OCI-LY7 (cell line): ENCODE data around the gene LONP1. TPM values are rescaled to one million over a fixed set of nuclear protein-coding genes. Genes with fewer than 3 reads are reported as not detected.

Experiments used
- BruUV-seq: library from RNA; stranded (reverse); fragments of 400-500 nt; replicated peaks from 2 replicates; lab custom pipeline; 2021; lab: Mats Ljungman, UMichigan
- CTCF ChIA-PET: fragments of 300-600 bp; sonication (Branson Sonifier 250); formaldehyde crosslinking; loops from one replicate; lab custom pipeline; 2022; ENCODE audit warnings: antibody characterized with exemption; ENCODE audit not compliant: unreplicated experiment; lab: Charles Lee
- POLR2A ChIA-PET: fragments of 300-600 bp; sonication (Branson Sonifier 250); formaldehyde crosslinking; loops from one replicate; lab custom pipeline; 2022; ENCODE audit warnings: antibody characterized with exemption; lab: Charles Lee
- DNase-seq: peaks from one replicate; pipeline ENCODE4 v3.0.0-alpha.2; 2015; ENCODE audit warnings: low spot score
- H2AFZ ChIP-seq: fragments of 200-600 bp; sonication (generic), shearing (Covaris generic); 2 replicates; pipeline ENCODE4 v1.6.1; 2014; ENCODE audit warnings: mild to moderate bottlenecking, antibody characterized with exemption, low read length, moderate library complexity
- H3K27ac ChIP-seq: fragments of 200-600 bp; sonication (generic); 2 replicates; pipeline ENCODE4 v1.5.1; 2014; ENCODE audit warnings: mixed run types, low read depth, mild to moderate bottlenecking, moderate library complexity, low read length, inconsistent platforms; ENCODE audit not compliant: poor library complexity, severe bottlenecking
- H3K36me3 ChIP-seq: fragments of 200-600 bp; sonication (generic); 2 replicates; pipeline ENCODE4 v1.6.1; 2014; ENCODE audit warnings: mild to moderate bottlenecking, antibody characterized with exemption, low read length, moderate library complexity, mixed read lengths; ENCODE audit not compliant: insufficient read depth
- H3K4me1 ChIP-seq: fragments of 200-600 bp; sonication (generic); 2 replicates; pipeline ENCODE4 v1.5.1; 2014; ENCODE audit warnings: mild to moderate bottlenecking, low read length; ENCODE audit not compliant: insufficient read depth, poor library complexity, severe bottlenecking
- H3K4me2 ChIP-seq: fragments of 200-600 bp; sonication (generic); 2 replicates; pipeline ENCODE4 v1.6.1; 2014; ENCODE audit warnings: mild to moderate bottlenecking, low read length
- H3K4me3 ChIP-seq: fragments of 200-600 bp; sonication (generic); 2 replicates; pipeline ENCODE4 v1.5.1; 2014; ENCODE audit warnings: mild to moderate bottlenecking, low read depth, low read length; ENCODE audit not compliant: poor library complexity, severe bottlenecking
- H3K79me2 ChIP-seq: fragments of 200-600 bp; sonication (generic); 2 replicates; pipeline ENCODE4 v1.6.1; 2016; ENCODE audit warnings: low read depth, mild to moderate bottlenecking, low read length, moderate library complexity, mixed read lengths; ENCODE audit not compliant: insufficient read depth
- H3K9me2 ChIP-seq: fragments of 200-600 bp; sonication (generic); 2 replicates; pipeline ENCODE4 v1.6.1; 2016; ENCODE audit warnings: mild to moderate bottlenecking, low read length, mixed read lengths; ENCODE audit not compliant: insufficient read depth
- H3K9me3 ChIP-seq: fragments of 200-600 bp; sonication (generic); 2 replicates; pipeline ENCODE4 v1.6.1; 2014; ENCODE audit warnings: mild to moderate bottlenecking, mixed run types, low read length, mixed read lengths
- H4K20me1 ChIP-seq: fragments of 200-600 bp; sonication (generic); 2 replicates; pipeline ENCODE4 v1.6.1; 2014; ENCODE audit warnings: mild to moderate bottlenecking, antibody characterized with exemption, low read length, moderate library complexity, mixed read lengths; ENCODE audit not compliant: insufficient read depth
- CTCF ChIP-seq: fragments of 200-600 bp; sonication (generic); conservative IDR thresholded peaks from 2 replicates; pipeline ENCODE4 v1.5.1; 2014; ENCODE audit warnings: mild to moderate bottlenecking, antibody characterized with exemption, low read length, moderate library complexity, mixed read lengths
- EZH2phosphoT487 ChIP-seq: fragments of 200-600 bp; sonication (generic); IDR thresholded peaks from 2 replicates; pipeline ENCODE4 v1.6.1; 2018; ENCODE audit warnings: low read depth, borderline replicate concordance, mild to moderate bottlenecking, mixed run types, antibody characterized with exemption, low read length, moderate library complexity, mixed read lengths
- intact Hi-C: fragments of 100-400 bp; cut with micrococcal nuclease; formaldehyde crosslinking; loops from one replicate; pipeline ENCODE4 v1.10.0; 2022; ENCODE audit not compliant: unreplicated experiment
- total RNA-seq, 2 experiments: library from RNA; depleted of rRNA in 1 of 2; stranded (reverse); fragments of >200 nt in 1 of 2; shearing (Covaris generic) in 1 of 2; gene quantifications; 2 replicates each; pipeline ENCODE4 v1.2.3, GENCODE V29; 2014 to 2022

The LONP1 gene
- total RNA-seq, 2 experiments from 2014 or later: 170 to 280 TPM

GRCh38 chr19:5687360-5688198 is 32.4 kb downstream of the LONP1 start:
- CTCF ChIA-PET: interaction anchor here (0.6 kb wide), 1 partner anchor 896 kb away, joined by 3 read pairs; the partner anchor contains the start of gene FEM1A
- no peak overlapping the region for H3K4me3 ChIP-seq
- no peaks in the 10 kb centered on the region for H3K9me3 ChIP-seq
- intact Hi-C loops: loop anchor here (1.0 to 2.0 kb wide), 2 partner anchors 33 to 217 kb away; partner anchors contain the start of genes CATSPERD, LONP1 and VMAC
- H3K9me2 ChIP-seq: no peaks in the 10 kb centered on the region
- no peak overlapping the region for H3K27ac ChIP-seq
- H3K36me3 ChIP-seq: peaks cover 24% of the 10 kb centered on the region
- no peak overlapping the region; the same call in 1 of the 2 replicates for H3K4me2 ChIP-seq
- H2AFZ ChIP-seq: no peak overlapping the region
- TF ChIP-seq EZH2phosphoT487 (no peak), CTCF (0 out of 2 replicates have a peak, but pooled peaks have one; percentile 7)
- POLR2A ChIA-PET: interaction anchor here (2.0 kb wide), 1 partner anchor 31 kb away, joined by 8 read pairs; the partner anchor contains the start of gene LONP1
- BruUV-seq: no TSS peak
- DNase-seq: no peak
- peaks cover 25% of the 10 kb centered on the region for H3K79me2 ChIP-seq
- H4K20me1 ChIP-seq: 0 out of 2 replicates have a peak, but pooled peaks cover 6% of the 10 kb centered on the region
- peaks cover 17% of the 10 kb centered on the region for H3K4me1 ChIP-seq

GRCh38 chr19:5686647-5687359 is 33.1 kb downstream of the LONP1 start:
- TF ChIP-seq CTCF (peak; percentile 83), EZH2phosphoT487 (no peak)
- intact Hi-C loops: loop anchor here (1.0 to 2.0 kb wide), 2 partner anchors 33 to 218 kb away; partner anchors contain the start of genes CATSPERD, LONP1 and VMAC
- Histone ChIP-seq H3K79me2 (peaks cover 17% of the 10 kb centered on the region), H3K36me3 (peaks cover 17% of the 10 kb centered on the region), H3K4me3 (peak overlapping the region; percentile 67), H3K4me2 (peak overlapping the region; percentile 67), H3K9me2 (no peaks in the 10 kb centered on the region), H3K4me1 (peaks cover 11% of the 10 kb centered on the region), H3K27ac (peak overlapping the region; percentile 52), H2AFZ (peak overlapping the region; percentile 54; the same call in 1 of the 2 replicates), H3K9me3 (no peaks in the 10 kb centered on the region), H4K20me1 (0 out of 2 replicates have a peak, but pooled peaks cover 6% of the 10 kb centered on the region)
- DNase-seq: peak; percentile 97
- BruUV-seq: no TSS peak
- POLR2A ChIA-PET: interaction anchor here (2.0 kb wide), 1 partner anchor 32 kb away, joined by 8 read pairs; the partner anchor contains the start of gene LONP1
- CTCF ChIA-PET: interaction anchor here (0.5 to 1.1 kb wide), 3 partner anchors 32 to 1926 kb away, joined by 3 read pairs; partner anchors contain the start of genes APBA3 and FEM1A
